ENCODE measurements around the gene CDCA4. TPM values are rescaled to one million over a fixed set of nuclear protein-coding genes. Genes with fewer than 3 reads are reported as not detected.

Gene CDCA4
- total RNA-seq, 1 donor from 2014 or later, result 4.1 TPM

DNA sequence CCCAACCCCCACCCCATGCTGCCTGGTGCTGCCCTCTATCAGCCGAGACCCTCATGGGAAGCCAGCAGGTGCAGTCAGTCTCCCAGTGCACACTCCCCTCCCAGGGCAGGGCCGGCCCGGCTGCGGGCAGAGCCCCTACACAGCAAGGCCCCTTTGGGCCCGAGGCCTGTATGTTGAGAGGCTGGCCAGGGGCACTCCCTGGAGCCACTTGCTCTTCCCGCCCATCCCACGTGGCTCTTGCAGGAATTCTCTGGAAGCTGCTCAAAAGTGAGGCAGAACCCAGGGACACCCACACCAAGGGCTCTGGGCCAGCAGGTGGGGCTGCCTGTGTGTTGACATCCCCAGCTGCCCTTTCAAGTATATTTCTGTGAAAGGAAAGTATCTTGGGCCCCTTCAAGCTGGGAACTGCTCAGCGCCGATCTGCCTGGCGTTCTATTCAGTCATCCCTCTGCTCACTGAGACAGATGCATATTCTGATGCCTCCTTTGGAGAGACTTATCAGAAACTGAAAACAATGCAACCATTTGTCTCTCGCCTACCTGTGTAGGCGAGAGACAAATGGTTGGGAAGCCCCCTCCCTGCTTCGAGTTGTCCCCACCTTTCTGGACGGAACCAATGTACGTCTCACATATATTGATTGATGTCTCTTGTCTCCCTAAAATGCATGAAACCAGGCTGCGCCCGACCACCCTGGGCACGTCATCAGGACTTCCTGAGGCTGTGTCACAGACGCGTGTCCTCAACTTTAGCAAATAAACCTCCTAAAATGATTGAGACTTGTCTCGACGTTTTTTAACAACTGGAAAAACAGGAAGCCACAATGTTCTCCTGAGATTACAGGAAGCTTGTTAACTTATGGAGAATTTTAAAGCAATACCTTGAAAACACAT is 38.4 kb upstream of the CDCA4 start:
- Histone ChIP-seq H3K4me3 (no peak overlapping the region), H3K4me1 (peaks cover 39% of the 10 kb centered on the region), H3K9me3 (no peaks in the 10 kb centered on the region), H3K27ac (peak overlapping the region; percentile 63), H3K36me3 (no peaks in the 10 kb centered on the region), H3K27me3 (no peaks in the 10 kb centered on the region)
- DNase-seq, result peak; percentile 87
- intact Hi-C loops (cut with DNase I), result no loop called here
- TF ChIP-seq, protein P1, sequence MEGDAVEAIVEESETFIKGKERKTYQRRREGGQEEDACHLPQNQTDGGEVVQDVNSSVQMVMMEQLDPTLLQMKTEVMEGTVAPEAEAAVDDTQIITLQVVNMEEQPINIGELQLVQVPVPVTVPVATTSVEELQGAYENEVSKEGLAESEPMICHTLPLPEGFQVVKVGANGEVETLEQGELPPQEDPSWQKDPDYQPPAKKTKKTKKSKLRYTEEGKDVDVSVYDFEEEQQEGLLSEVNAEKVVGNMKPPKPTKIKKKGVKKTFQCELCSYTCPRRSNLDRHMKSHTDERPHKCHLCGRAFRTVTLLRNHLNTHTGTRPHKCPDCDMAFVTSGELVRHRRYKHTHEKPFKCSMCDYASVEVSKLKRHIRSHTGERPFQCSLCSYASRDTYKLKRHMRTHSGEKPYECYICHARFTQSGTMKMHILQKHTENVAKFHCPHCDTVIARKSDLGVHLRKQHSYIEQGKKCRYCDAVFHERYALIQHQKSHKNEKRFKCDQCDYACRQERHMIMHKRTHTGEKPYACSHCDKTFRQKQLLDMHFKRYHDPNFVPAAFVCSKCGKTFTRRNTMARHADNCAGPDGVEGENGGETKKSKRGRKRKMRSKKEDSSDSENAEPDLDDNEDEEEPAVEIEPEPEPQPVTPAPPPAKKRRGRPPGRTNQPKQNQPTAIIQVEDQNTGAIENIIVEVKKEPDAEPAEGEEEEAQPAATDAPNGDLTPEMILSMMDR (IDR thresholded peaks at IDR 0.05), result no peak
- ATAC-seq, result peak; percentile 76

DNA sequence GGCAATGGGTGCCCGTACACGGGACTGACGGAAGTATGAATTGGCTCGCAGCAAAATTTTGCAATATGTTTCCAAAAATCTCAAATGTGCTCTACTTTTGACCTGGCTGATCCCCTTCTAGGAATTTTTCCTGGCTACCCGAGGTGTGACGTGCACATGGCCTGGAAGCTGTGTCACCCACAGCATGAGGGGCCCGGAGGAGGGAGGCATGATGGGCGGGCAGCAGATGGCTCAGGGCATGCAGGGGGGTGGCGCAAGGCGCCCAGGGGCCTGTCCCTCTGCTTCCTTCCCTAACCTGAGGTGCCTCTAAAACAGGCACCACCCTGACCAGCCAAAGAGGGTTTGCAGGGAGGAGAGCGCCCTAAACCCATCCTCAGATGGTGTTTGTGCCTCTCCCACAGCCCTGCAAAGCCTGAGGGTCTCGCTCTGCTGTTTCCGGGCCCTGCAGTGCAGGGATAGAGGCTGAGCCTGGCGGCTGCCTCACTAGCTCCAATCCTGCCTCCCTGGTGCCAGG is 37.7 kb upstream of the CDCA4 start:
- H3K27me3 ChIP-seq, result no peaks in the 10 kb centered on the region
- TF ChIP-seq, protein P1 (IDR thresholded peaks at IDR 0.05), result no peak
- H3K4me1 ChIP-seq, result peaks cover 39% of the 10 kb centered on the region
- no peaks in the 10 kb centered on the region for H3K36me3 ChIP-seq
- intact Hi-C loops (cut with DNase I), result no loop called here
- no peak for DNase-seq
- peak overlapping the region; percentile 63 for H3K27ac ChIP-seq
- no peaks in the 10 kb centered on the region for H3K9me3 ChIP-seq
- peak; percentile 3 for ATAC-seq
- no peak overlapping the region for H3K4me3 ChIP-seq

DNA sequence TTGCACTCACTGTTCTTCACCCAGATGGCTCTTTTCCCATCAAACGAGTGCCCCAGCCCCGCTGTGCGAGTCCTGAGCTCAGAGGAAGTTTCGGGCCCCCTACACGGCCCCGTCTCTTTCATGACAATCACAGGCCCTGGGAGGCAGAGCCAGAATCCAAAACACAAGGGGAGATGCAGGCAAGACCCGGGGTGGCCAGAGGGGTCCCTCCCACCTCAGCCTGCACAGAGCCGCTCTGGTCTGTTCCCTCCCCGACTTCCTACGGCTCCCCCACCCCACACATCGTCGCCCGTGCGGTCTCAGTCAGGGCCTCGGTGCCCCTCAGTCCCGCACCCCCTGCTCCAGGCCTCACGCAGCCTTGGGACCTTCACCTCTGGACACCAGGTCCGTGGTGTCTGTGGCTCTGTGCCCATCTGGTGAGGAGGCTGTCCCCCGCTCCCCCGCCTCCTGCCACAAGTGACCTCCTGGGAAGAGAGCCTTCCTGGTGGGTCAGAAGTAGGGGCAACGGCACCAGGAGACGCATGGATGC is 35.5 kb upstream of the CDCA4 start:
- peaks cover 30% of the 10 kb centered on the region for H3K4me1 ChIP-seq
- ATAC-seq (no peak), DNase-seq (no peak)
- no peaks in the 10 kb centered on the region for H3K9me3 ChIP-seq
- H3K27me3 ChIP-seq, result no peaks in the 10 kb centered on the region
- no peak overlapping the region for H3K4me3 ChIP-seq
- intact Hi-C loops (cut with DNase I), result no loop called here
- TF ChIP-seq, protein P1 (IDR thresholded peaks at IDR 0.05), result no peak
- H3K27ac ChIP-seq, result no peak overlapping the region
- no peaks in the 10 kb centered on the region for H3K36me3 ChIP-seq

DNA sequence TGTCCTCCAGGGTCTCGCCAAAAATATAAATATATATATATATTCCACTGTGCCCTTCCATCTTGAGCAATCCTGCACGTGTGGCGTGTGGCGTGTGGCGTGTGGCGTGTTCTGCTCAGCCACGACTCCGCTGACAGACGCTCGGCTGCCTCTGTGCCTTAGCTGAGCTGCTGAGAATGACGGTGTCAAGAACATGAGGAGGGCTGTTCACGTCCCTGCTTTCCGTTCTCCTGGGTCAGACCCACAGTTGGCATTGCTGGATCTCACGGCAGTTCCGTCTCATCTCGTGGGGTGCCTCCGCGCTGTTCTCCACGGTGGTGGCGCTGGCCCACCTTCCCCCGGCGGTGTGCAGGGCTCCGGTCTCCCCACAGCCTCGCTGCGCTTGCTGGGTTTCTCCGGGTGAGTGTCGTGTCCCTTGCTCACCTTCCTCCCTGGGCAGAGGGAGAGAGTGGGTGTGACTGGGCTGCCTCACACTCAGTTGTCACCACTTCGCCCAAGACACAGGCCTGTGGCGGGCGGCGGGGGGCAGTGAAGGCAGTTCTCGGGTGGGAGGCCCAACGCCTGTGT is 34.9 kb upstream of the CDCA4 start:
- Histone ChIP-seq H3K27me3 (no peaks in the 10 kb centered on the region), H3K4me1 (peaks cover 24% of the 10 kb centered on the region), H3K36me3 (no peaks in the 10 kb centered on the region), H3K4me3 (no peak overlapping the region), H3K9me3 (no peaks in the 10 kb centered on the region), H3K27ac (no peak overlapping the region)
- intact Hi-C loops (cut with DNase I), result no loop called here
- no peak for ATAC-seq
- no peak for DNase-seq
- TF ChIP-seq, protein P1 (IDR thresholded peaks at IDR 0.05), result no peak

DNA sequence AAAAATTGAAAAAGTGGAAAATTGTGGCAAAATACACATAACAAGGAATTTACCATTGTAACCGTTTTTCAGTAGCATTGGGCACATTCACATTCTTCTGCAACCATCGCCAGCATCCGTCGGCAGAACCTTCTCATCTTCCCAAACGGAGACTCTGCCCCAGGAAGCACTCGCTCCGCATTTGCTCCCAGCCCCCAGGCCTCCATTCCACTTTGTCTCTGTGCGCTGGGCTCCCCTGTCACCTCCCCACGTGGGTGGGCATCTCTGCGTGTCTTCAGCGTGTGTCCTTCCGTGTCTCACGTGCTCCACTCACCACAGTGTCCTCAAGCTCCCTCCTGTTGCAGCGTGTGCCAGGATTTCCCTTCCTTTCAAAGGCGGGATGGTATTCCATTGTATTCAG is 34.5 kb upstream of the CDCA4 start:
- no peak for DNase-seq
- Histone ChIP-seq H3K27me3 (no peaks in the 10 kb centered on the region), H3K36me3 (no peaks in the 10 kb centered on the region), H3K4me3 (no peak overlapping the region), H3K27ac (no peak overlapping the region), H3K4me1 (peaks cover 23% of the 10 kb centered on the region), H3K9me3 (no peaks in the 10 kb centered on the region)
- ATAC-seq, result no peak
- intact Hi-C loops (cut with DNase I), result no loop called here
- TF ChIP-seq, protein P1 (IDR thresholded peaks at IDR 0.05), result no peak
